Endodermal cell (in vitro differentiated cells): Measurements from ENCODE around the gene RNF130. TPM values are rescaled to one million over a fixed set of nuclear protein-coding genes. Genes with fewer than 3 reads are reported as not detected.

ENCODE experiments used
- DNase-seq: peaks from one replicate; pipeline ENCODE4 v3.0.0-alpha.2; 2017
- H3K27ac ChIP-seq: 2 replicates; pipeline ENCODE4 v1.5.1; 2013; ENCODE audit warnings: mild to moderate bottlenecking, low read depth, low read length, moderate library complexity
- H3K27me3 ChIP-seq: 2 replicates; pipeline ENCODE4 v1.6.1; 2013; ENCODE audit warnings: mild to moderate bottlenecking, low read length, moderate library complexity; ENCODE audit not compliant: insufficient read depth, control insufficient read depth, poor library complexity, severe bottlenecking
- H3K36me3 ChIP-seq: 2 replicates; pipeline ENCODE4 v1.7.0; 2013; ENCODE audit warnings: mild to moderate bottlenecking, low read length, moderate library complexity; ENCODE audit not compliant: control insufficient read depth, insufficient read depth
- H3K4me1 ChIP-seq: one replicate; pipeline ENCODE4 v1.7.0; 2013; ENCODE audit warnings: low read length; ENCODE audit not compliant: control insufficient read depth, insufficient read depth
- H3K4me3 ChIP-seq: 2 replicates; pipeline ENCODE4 v1.5.1; 2013; ENCODE audit warnings: mild to moderate bottlenecking, low read length, moderate library complexity
- H3K9ac ChIP-seq: 2 replicates; pipeline ENCODE4 v1.6.1; 2013; ENCODE audit warnings: mild to moderate bottlenecking, low read length, moderate library complexity; ENCODE audit not compliant: poor library complexity, severe bottlenecking; ENCODE audit errors: extremely low read depth
- H3K9me3 ChIP-seq: 2 replicates; pipeline ENCODE4 v1.6.1; 2013; ENCODE audit warnings: mild to moderate bottlenecking, low read length, moderate library complexity; ENCODE audit not compliant: control insufficient read depth
- H3K27ac Mint-ChIP-seq: 2 replicates; pipeline ENCODE4 v1.8.0; 2020; ENCODE audit warnings: mixed read lengths
- H3K27me3 Mint-ChIP-seq: 2 replicates; pipeline ENCODE4 v1.8.0; 2021; ENCODE audit warnings: mild to moderate bottlenecking, mixed read lengths; ENCODE audit not compliant: insufficient read depth
- H3K36me3 Mint-ChIP-seq: 2 replicates; pipeline ENCODE4 v1.8.0; 2020; ENCODE audit warnings: low read depth, mixed read lengths
- H3K4me1 Mint-ChIP-seq: 2 replicates; pipeline ENCODE4 v1.8.0; 2020; ENCODE audit warnings: mixed read lengths
- H3K4me3 Mint-ChIP-seq: 2 replicates; pipeline ENCODE4 v1.8.0; 2020; ENCODE audit warnings: mild to moderate bottlenecking, moderate library complexity, mixed read lengths
- H3K9me3 Mint-ChIP-seq: 2 replicates; pipeline ENCODE4 v1.8.0; 2020; ENCODE audit warnings: mild to moderate bottlenecking, mixed read lengths
- WGBS, 2 experiments: methylation state at CpG; one replicate each; pipeline versions ENCODE4 v1.1.5 to v1.1.7; 2013; ENCODE audit warnings: missing lambda C conversion rate in 2 of 2, mixed read lengths in 1 of 2; ENCODE audit not compliant: insufficient coverage in 1 of 2, insufficient read length in 1 of 2; 5-methylcytosine and 5-hydroxymethylcytosine counted together
- total RNA-seq, 2 donors: library from RNA; stranded (reverse); fragmentation: NEBNext Ultra II Directional in 1 of 2; extraction: Animal tissue kit (Norgen Biotek cat#: 25700) in 1 of 2; gene quantifications; 2 replicates in 1 of 2; 3 replicates in 1 of 2; pipeline ENCODE4 v1.2.1, GENCODE V29; 2021
- TF ChIP-seq, protein P1 (sequence below): fragments of 200-600 bp; sonication (generic); conservative IDR thresholded peaks from 2 replicates; pipeline ENCODE4 v1.5.0; 2021; ENCODE audit warnings: antibody characterized with exemption, mild to moderate bottlenecking

RNF130 gene
- total RNA-seq, 2 donors from 2014 or later: 64.7 to 74.4 TPM

- H3K4me3 Mint-ChIP-seq: no peak overlapping the region
- Histone ChIP-seq H3K36me3 (peaks cover 99% of the 10 kb centered on the region), H3K4me3 (no peak overlapping the region), H3K27me3 (no peaks in the 10 kb centered on the region), H3K4me1 (no peaks in the 10 kb centered on the region), H3K9ac (no peak overlapping the region), H3K9me3 (peaks cover 35% of the 10 kb centered on the region), H3K27ac (no peak overlapping the region)
- WGBS, 2 experiments: 95 to 100% methylated on average over 1 to 2 of the region's 2 CpGs
- H3K9me3 Mint-ChIP-seq: peaks cover 7% of the 10 kb centered on the region
- DNase-seq: no peak
- H3K27me3 Mint-ChIP-seq: no peaks in the 10 kb centered on the region
- TF ChIP-seq, protein P1, sequence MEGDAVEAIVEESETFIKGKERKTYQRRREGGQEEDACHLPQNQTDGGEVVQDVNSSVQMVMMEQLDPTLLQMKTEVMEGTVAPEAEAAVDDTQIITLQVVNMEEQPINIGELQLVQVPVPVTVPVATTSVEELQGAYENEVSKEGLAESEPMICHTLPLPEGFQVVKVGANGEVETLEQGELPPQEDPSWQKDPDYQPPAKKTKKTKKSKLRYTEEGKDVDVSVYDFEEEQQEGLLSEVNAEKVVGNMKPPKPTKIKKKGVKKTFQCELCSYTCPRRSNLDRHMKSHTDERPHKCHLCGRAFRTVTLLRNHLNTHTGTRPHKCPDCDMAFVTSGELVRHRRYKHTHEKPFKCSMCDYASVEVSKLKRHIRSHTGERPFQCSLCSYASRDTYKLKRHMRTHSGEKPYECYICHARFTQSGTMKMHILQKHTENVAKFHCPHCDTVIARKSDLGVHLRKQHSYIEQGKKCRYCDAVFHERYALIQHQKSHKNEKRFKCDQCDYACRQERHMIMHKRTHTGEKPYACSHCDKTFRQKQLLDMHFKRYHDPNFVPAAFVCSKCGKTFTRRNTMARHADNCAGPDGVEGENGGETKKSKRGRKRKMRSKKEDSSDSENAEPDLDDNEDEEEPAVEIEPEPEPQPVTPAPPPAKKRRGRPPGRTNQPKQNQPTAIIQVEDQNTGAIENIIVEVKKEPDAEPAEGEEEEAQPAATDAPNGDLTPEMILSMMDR: no peak
- no peaks in the 10 kb centered on the region for H3K4me1 Mint-ChIP-seq
- peaks cover 83% of the 10 kb centered on the region for H3K36me3 Mint-ChIP-seq
- H3K27ac Mint-ChIP-seq: no peak overlapping the region
Observed at GRCh38 chr5:180034564-180034963, 37.0 kb downstream of the RNF130 start.

DNA sequence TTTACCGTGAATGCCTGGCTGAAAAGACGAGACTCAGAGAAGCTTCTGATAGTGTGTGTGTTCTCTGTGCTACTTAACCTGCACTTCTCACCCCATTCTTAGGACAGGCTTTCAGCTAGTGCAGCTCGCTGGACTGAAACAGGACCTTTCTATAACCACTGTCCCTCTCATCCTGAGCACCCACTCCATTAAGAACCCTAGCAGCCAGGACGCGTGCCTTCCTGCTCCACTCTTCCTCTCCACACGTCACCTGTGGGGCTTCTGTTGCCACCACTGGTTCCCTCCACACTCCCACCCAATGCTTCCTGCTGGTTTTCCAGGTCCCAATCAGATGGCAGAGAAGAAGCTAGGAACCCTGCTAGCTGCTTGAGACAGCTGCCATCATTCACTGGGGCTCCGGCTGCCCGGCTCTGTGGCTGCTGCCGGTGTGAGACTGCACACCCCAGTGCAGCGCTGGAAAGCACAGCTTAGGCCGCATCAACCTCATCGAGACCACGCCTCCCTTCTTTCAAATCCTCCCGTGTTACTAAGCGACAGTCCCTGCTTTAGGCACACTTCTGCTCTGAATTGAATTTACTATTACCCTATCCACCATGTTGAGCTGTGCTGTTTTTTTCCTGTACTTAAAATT is 44.0 kb downstream of the RNF130 start:
- Histone ChIP-seq H3K9me3 (peaks cover 5% of the 10 kb centered on the region), H3K27me3 (no peaks in the 10 kb centered on the region), H3K27ac (peak overlapping the region; percentile 34), H3K4me1 (peaks cover 4% of the 10 kb centered on the region), H3K9ac (no peak overlapping the region), H3K4me3 (no peak overlapping the region), H3K36me3 (peaks cover 86% of the 10 kb centered on the region)
- peaks cover 26% of the 10 kb centered on the region for H3K36me3 Mint-ChIP-seq
- peaks cover 36% of the 10 kb centered on the region for H3K4me1 Mint-ChIP-seq
- WGBS, 2 experiments: 95 to 97% methylated on average over 11 to 15 of the region's 15 CpGs
- H3K27ac Mint-ChIP-seq: peak overlapping the region; percentile 16
- no peak overlapping the region for H3K4me3 Mint-ChIP-seq
- TF ChIP-seq, protein P1: no peak
- DNase-seq: no peak
- no peaks in the 10 kb centered on the region for H3K27me3 Mint-ChIP-seq
- H3K9me3 Mint-ChIP-seq: peaks cover 4% of the 10 kb centered on the region

DNA sequence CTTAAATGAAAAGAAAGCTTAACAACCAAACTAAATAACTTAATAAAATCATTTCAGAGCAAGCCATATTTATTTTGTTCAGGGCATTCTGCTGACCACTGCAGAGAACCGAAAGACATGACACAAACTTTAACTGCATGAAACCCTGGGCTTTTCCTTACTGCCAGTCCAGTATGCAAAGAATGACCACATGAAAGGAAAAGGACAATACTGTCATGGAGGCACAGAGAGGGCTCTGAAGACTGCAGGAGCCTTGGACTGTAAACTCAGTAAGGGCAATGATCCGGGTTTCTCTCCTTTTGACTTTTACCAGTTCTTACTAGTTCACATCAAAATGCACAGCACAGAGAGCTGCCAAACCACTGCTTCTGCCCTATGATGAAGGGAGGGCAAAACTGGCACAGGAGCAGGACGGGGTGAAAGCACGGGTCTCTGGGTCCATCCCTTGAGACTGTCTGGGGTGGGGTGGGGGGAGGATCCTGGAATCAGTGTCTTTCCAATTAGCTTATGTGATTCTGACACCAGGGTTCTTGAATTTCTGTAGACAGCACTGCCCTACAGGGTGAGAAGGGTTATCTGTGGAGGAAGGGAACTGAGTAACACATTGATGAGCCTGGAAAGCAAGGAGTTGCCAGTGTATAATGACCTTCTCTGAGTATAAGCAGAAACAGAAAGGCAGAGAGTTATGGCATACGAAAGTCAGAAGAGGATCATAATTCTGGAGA is 44.7 kb downstream of the RNF130 start:
- TF ChIP-seq, protein P1: no peak
- H3K27ac Mint-ChIP-seq: peak overlapping the region; percentile 16
- Histone ChIP-seq H3K9me3 (peaks cover 11% of the 10 kb centered on the region), H3K27ac (peak overlapping the region; percentile 14), H3K36me3 (peaks cover 86% of the 10 kb centered on the region), H3K27me3 (no peaks in the 10 kb centered on the region), H3K4me3 (no peak overlapping the region), H3K9ac (no peak overlapping the region), H3K4me1 (peaks cover 4% of the 10 kb centered on the region)
- H3K4me1 Mint-ChIP-seq: peaks cover 36% of the 10 kb centered on the region
- DNase-seq: no peak
- no peaks in the 10 kb centered on the region for H3K27me3 Mint-ChIP-seq
- no peaks in the 10 kb centered on the region for H3K9me3 Mint-ChIP-seq
- H3K36me3 Mint-ChIP-seq: peaks cover 28% of the 10 kb centered on the region
- no peak overlapping the region for H3K4me3 Mint-ChIP-seq
- WGBS, 2 experiments: 89 to 94% methylated on average over 4 to 5 of the region's 5 CpGs
